Uterus (tissue), 4 donors: ENCODE measurements around the gene TMEM164. TPM values are rescaled to one million over a fixed set of nuclear protein-coding genes. Genes with fewer than 3 reads are reported as not detected.

Experiments
- DNase-seq, 2 donors: peaks; one replicate each; pipeline ENCODE4 v3.0.0-alpha.2; 2019 to 2020
- H3K27ac ChIP-seq, 2 donors: fragments of 200-600 bp; sonication (generic); 1 replicate in 1 of 2; 2 replicates in 1 of 2; pipeline ENCODE4 v1.5.1; 2016 to 2018
- H3K27me3 ChIP-seq, 2 donors: fragments of 200-600 bp; sonication (generic); one replicate each; pipeline ENCODE4 v1.5.1; 2018 to 2019; ENCODE audit warnings: control low read depth in 1 of 2
- H3K36me3 ChIP-seq, 2 donors: fragments of 200-600 bp; sonication (generic); one replicate each; pipeline ENCODE4 v1.5.1; 2019; ENCODE audit warnings: control low read depth in 1 of 2
- H3K4me1 ChIP-seq, 2 donors: fragments of 200-600 bp; sonication (generic); one replicate each; pipeline ENCODE4 v1.5.1; 2018 to 2019; ENCODE audit warnings: control low read depth in 1 of 2
- H3K4me3 ChIP-seq, 2 donors: fragments of 200-600 bp; sonication (generic); 1 replicate in 1 of 2; 2 replicates in 1 of 2; pipeline ENCODE4 v1.5.1; 2018 to 2019; ENCODE audit warnings: mild to moderate bottlenecking in 1 of 2
- H3K9me3 ChIP-seq, 2 donors: fragments of 200-600 bp; sonication (generic); one replicate each; pipeline ENCODE4 v1.5.1; 2019; ENCODE audit warnings: control low read depth in 1 of 2
- POLR2A ChIP-seq, 2 donors: fragments of 450-650 bp; IDR thresholded peaks; one replicate each; pipeline ENCODE4 v1.6.1; 2016; ENCODE audit warnings: antibody characterized with exemption in 2 of 2, mild to moderate bottlenecking in 1 of 2, moderate library complexity in 1 of 2
- intact Hi-C: fragments of 100-400 bp; cut with DNase I; formaldehyde crosslinking; loops from one replicate; pipeline ENCODE4 v1.15.1; 2023; ENCODE audit warnings: low total_unique reads
- total RNA-seq, 4 donors: library from RNA; depleted of rRNA in 3 of 4; stranded (reverse); fragments of >200 nt in 3 of 4; gene quantifications; one replicate each; pipeline versions ENCODE4 v1.1.0 to v1.2.4, GENCODE V29; 2014 to 2023
- TF ChIP-seq, protein P1 (sequence below), 4 experiments: fragments of 200-600 bp in 2 of 4; fragments of 450-650 bp in 2 of 4; sonication (generic) in 2 of 4; IDR thresholded peaks; one replicate each; pipeline ENCODE4 v1.5.1; 2016 to 2019; ENCODE audit warnings: antibody characterized with exemption in 4 of 4, mild to moderate bottlenecking in 2 of 4, moderate library complexity in 1 of 4
- donor health status: DM: yes; HTN: yes; CAD: no.

TMEM164 gene
- total RNA-seq, 4 donors from 2014 or later, result 3.1 to 18.9 (median 11.5) TPM

DNA sequence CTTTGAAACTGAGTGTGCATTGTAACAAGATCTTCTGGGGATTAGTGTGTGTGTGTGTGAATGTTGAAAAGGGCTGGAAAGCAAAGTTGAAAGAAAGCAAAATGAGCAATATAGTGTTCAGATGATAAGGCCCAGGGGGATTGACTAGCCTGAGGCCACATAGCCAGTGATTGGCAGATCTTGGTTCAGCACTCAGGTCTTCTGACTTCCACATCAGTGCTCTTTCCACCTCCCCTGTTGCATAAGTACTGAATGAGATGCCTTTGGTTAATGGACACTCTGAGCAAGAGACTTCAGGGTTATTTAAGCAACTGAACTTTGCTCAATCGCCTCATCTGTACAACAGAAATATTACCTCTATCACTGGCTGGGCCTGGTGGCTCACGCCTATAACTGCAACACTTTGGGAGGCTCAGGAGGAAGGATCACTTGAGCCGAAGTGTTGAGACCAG lies 120.4 kb downstream of the TMEM164 start:
- no peak for DNase-seq
- H3K27ac ChIP-seq, result no peak overlapping the region
- no peak for TF ChIP-seq POLR2A (IDR thresholded peaks at IDR 0.05)
- TF ChIP-seq, protein P1, sequence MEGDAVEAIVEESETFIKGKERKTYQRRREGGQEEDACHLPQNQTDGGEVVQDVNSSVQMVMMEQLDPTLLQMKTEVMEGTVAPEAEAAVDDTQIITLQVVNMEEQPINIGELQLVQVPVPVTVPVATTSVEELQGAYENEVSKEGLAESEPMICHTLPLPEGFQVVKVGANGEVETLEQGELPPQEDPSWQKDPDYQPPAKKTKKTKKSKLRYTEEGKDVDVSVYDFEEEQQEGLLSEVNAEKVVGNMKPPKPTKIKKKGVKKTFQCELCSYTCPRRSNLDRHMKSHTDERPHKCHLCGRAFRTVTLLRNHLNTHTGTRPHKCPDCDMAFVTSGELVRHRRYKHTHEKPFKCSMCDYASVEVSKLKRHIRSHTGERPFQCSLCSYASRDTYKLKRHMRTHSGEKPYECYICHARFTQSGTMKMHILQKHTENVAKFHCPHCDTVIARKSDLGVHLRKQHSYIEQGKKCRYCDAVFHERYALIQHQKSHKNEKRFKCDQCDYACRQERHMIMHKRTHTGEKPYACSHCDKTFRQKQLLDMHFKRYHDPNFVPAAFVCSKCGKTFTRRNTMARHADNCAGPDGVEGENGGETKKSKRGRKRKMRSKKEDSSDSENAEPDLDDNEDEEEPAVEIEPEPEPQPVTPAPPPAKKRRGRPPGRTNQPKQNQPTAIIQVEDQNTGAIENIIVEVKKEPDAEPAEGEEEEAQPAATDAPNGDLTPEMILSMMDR (IDR thresholded peaks at IDR 0.05), result no peak
- H3K4me3 ChIP-seq, result no peak overlapping the region
- no peaks in the 10 kb centered on the region for H3K9me3 ChIP-seq
- H3K27me3 ChIP-seq, result no peaks in the 10 kb centered on the region
- intact Hi-C loops, result no loop called here
- H3K4me1 ChIP-seq, result no peaks in the 10 kb centered on the region
- H3K36me3 ChIP-seq, result no peaks in the 10 kb centered on the region

DNA sequence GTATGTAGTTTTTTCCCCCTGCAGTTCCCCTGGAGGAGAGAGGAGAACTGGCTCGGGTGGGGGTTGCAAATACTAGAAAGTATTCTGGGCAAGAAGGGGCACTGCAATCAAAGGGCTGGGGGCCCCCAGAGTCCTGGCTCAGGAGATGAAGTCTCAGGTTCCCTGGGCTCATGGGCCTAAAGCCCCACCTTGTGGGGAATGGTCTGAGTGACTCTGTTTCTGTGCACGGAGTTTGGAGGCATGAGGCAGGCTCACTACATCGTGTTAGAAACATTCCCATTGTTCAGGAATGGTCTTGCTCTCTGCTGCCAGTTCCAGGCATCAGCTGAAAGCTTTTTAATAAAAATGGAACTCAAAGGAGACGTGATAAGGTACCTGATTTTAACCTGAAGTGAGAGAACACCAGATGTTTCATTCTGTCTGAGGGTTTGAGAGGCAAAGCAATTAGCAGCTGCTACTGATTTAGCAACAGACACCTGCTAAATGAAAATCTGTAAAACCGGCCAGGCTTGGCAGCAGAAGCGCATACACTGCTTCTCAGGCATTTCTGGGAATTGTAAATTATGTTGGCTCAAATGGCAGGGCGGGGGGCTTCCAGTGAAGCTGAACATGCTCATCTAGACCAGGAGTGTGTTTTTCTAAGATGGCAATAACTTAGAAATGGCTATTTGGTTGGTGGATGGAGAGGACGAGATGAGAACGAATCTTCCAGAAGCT lies 122.7 kb downstream of the TMEM164 start:
- intact Hi-C loops, result no loop called here
- no peaks in the 10 kb centered on the region for H3K9me3 ChIP-seq
- no peak for DNase-seq
- no peak overlapping the region for H3K27ac ChIP-seq
- H3K36me3 ChIP-seq, result no peaks in the 10 kb centered on the region
- H3K27me3 ChIP-seq, result no peaks in the 10 kb centered on the region
- no peak for TF ChIP-seq POLR2A (IDR thresholded peaks at IDR 0.05)
- TF ChIP-seq, protein P1 (IDR thresholded peaks at IDR 0.05), result no peak
- H3K4me3 ChIP-seq, result no peak overlapping the region
- no peaks in the 10 kb centered on the region for H3K4me1 ChIP-seq

DNA sequence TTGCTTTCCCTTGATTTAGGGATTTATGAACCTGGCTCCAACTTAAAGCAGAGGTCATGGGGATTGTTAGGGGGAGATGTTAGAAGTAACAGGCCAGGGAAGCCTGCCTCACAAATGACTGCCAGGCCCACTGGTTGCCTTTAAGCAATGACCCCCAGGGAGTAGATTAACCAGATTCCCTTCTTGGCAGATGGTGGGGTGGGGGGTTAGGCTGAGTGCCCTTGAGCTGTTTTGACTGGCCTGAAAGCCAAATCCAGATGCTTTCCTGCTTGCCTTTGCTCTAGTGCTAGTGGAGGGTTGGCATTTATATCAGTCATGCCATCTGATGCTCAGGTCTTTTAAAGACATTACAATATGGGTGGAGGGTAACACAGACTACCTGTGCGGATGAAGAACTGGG lies 128.1 kb downstream of the TMEM164 start:
- no peaks in the 10 kb centered on the region for H3K36me3 ChIP-seq
- no peaks in the 10 kb centered on the region for H3K9me3 ChIP-seq
- H3K4me1 ChIP-seq, result no peaks in the 10 kb centered on the region
- DNase-seq, result no peak
- H3K27me3 ChIP-seq, result no peaks in the 10 kb centered on the region
- no peak overlapping the region for H3K4me3 ChIP-seq
- H3K27ac ChIP-seq, result no peak overlapping the region
- intact Hi-C loops, result no loop called here
- TF ChIP-seq, protein P1 (IDR thresholded peaks at IDR 0.05), result no peak
- no peak for TF ChIP-seq POLR2A (IDR thresholded peaks at IDR 0.05)

GRCh38 chrX:110132450-110133114 lies 129.7 kb downstream of the TMEM164 start:
- intact Hi-C loops, result no loop called here

More at GRCh38 chrX:110132450-110133114, 129.7 kb downstream of the TMEM164 start:
- H3K4me1 ChIP-seq, result no peaks in the 10 kb centered on the region
- TF ChIP-seq, protein P1 (IDR thresholded peaks at IDR 0.05), result no peak
- no peak for TF ChIP-seq POLR2A (IDR thresholded peaks at IDR 0.05)
- no peaks in the 10 kb centered on the region for H3K27me3 ChIP-seq
- no peak for DNase-seq
- H3K9me3 ChIP-seq, result no peaks in the 10 kb centered on the region
- no peak overlapping the region for H3K4me3 ChIP-seq
- no peaks in the 10 kb centered on the region for H3K36me3 ChIP-seq
- no peak overlapping the region for H3K27ac ChIP-seq
